ENCODE results near the gene CHTOP.
A peak's percentile ranks its signal among the peaks of the same experiment; 100 is the strongest.
"Not testable (repeated sequence)": the region's sequence is repeated elsewhere in the genome, so short reads cannot be mapped to it uniquely, and the experiment has no call there.

The CHTOP gene

GRCh38 chr1:153633754-153634665, at the start of gene CHTOP:
Gene CHTOP, plus strand, starts transcription at chr1:153634066. Its CDS starts 2,523 bp downstream, at chr1:153636589.
- DNase-seq (ENCODE audit: low read depth), result peak; percentile 94

DNA sequence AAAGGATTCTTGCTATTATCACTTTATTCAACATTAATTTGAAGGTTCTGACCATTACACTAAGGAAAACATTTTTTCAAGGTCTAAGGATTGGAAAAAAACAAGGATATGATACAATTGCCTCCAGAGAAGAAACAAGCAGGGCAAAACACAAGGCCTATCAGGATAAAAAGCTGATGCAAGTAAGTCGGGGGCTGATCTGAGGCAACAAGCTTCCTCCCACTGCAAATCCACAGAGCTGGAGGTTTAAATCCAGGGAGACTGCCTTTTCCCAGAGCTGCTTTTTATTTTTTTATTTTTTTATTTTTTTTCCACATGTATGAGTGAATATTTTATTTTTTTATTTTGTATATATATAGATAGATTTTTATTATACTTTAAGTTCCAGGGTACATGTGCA, 48.9 kb upstream of the CHTOP start:
- DNase-seq (ENCODE audit: low read depth), result no peak

DNA sequence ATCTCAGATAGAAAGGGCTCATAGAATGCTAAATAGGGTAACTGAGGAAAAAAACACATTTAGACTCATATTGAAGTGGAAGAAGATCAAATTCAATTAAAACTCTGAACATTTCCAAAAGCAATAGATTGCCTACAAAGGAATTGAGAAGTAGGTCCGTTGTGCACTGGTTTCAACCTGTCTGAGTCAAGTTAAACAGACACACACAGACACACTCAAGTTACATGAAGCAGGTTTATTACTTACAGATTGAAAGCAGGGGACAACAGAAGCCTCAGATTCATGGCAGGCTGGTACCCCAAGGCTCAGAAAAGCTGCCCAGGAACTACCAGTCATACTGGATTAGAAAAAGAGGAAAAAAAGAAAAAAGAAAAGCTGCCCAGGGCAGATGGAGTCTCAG, 47.5 kb upstream of the CHTOP start:
- DNase-seq (ENCODE audit: low read depth), result no peak

- no peak for DNase-seq (ENCODE audit: low read depth)
Observed at GRCh38 chr1:153587314-153587713, 46.6 kb upstream of the CHTOP start.

GRCh38 chr1:153588033-153588432, 45.8 kb upstream of the CHTOP start:
- DNase-seq (ENCODE audit: low read depth), result not testable (repeated sequence)

DNA sequence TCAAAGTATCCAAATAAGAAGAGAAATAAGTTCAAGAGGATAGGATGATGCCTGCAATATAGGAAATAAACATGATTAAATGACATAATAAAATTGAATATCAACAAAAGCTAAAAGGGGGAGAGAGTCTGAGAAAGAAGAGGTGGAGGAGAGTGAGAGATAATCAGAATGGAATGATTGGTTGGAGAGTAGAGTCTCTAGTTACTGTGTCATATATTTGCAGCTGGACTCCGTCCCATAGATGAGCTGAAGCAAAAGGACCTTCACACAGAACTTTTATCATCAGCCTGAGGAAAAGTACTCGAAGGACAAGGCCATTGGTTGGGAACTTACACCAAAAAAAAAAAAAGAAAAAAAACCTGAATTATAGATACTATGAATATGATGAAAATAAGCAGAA, 45.4 kb upstream of the CHTOP start:
- no peak for DNase-seq (ENCODE audit: low read depth)

DNA sequence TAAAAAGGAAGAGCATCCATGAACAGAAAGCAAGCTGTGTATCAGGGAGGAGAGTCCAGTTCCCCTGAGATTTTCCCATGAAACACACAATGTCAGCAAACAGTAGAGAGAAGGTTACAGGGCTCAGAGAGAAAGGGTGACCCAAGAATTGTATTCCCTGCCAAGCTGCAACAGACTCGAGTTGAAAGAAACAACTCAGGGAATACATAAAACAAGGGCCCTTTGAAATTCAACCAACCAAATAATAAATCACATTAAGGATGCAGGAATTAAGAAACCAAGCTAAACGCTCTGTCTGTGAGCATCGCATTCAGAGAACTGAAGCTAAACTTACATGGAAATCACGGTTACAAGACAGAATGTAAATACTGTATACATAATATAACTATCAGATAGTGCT, 41.1 kb upstream of the CHTOP start:
- DNase-seq (ENCODE audit: low read depth), result no peak

GRCh38 chr1:153597206-153597605, 36.7 kb upstream of the CHTOP start:
- DNase-seq (ENCODE audit: low read depth), result no peak

GRCh38 chr1:153598309-153599172, 35.3 kb upstream of the CHTOP start:
- no peak for DNase-seq (ENCODE audit: low read depth)

GRCh38 chr1:153599847-153600246, 34.0 kb upstream of the CHTOP start:
- DNase-seq (ENCODE audit: low read depth), result no peak

DNA sequence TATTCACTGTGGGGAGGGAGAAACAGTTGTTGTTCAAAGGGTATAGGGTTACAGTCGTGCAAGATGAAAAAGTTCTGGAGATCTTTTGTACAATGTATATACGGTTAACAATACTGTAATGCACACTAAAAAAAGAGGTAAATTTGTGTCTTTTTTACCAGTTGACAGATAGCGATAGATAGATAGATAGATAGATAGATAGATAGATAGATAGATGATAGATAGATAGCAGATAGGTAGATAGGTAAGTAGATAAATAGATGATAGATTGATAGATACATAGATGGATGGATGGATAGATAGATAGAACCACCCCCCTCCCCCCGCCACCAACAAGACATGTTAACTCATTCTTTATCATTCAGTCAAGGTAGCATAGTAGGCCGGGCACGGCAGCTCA, 31.1 kb upstream of the CHTOP start:
- DNase-seq (ENCODE audit: low read depth), result no peak

GRCh38 chr1:153606194-153606593, 27.7 kb upstream of the CHTOP start:
- DNase-seq (ENCODE audit: low read depth), result no peak

- DNase-seq (ENCODE audit: low read depth), result no peak
Observed at GRCh38 chr1:153607381-153607780, 26.5 kb upstream of the CHTOP start.

- DNase-seq (ENCODE audit: low read depth), result no peak
Observed at GRCh38 chr1:153608089-153608682, 25.7 kb upstream of the CHTOP start.

GRCh38 chr1:153608742-153609584, 24.9 kb upstream of the CHTOP start:
- no peak for DNase-seq (ENCODE audit: low read depth)

GRCh38 chr1:153609585-153609907, 24.3 kb upstream of the CHTOP start:
- no peak for DNase-seq (ENCODE audit: low read depth)

- DNase-seq (ENCODE audit: low read depth), result no peak
Observed at GRCh38 chr1:153610334-153610733, 23.5 kb upstream of the CHTOP start.

GRCh38 chr1:153610811-153611301, 23.0 kb upstream of the CHTOP start:
- DNase-seq (ENCODE audit: low read depth), result no peak

- no peak for DNase-seq (ENCODE audit: low read depth)
Observed at GRCh38 chr1:153611356-153611755, 22.5 kb upstream of the CHTOP start.

- DNase-seq (ENCODE audit: low read depth), result no peak
Observed at GRCh38 chr1:153612111-153612754, 21.6 kb upstream of the CHTOP start.

DNA sequence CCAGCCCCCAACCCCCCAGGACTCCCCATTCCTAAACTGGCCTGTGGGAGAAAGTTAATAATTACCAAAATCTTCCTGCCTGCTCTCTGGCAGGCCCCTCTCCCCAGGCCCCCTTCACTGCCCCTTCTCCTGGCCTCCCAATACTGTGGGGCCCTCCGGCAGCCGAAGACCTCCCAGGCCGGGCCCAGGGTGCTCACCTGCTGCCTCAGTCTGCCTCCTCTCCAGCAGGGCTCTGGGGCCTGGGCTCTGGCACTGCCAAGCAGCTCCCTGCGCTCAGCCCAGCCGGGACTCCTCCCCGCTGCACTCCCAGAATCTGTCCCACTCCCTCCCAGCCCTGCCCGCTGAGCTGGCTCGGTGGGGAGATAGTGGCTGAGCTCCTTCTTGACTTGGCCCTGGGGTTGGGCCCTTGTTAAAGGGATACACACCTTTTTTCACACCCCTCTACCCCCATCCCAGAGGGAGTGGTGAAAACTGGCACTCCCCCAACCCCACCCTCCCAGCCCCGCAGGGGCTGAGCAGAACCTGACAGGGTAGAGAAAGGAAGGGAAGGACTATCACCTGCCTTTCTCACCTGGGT, 21.0 kb upstream of the CHTOP start, which contains the start of gene S100A16:
Gene S100A16 (minus strand): TSS at position 383 of the 577 bp plus-strand sequence. CDS start 4,986 bp downstream, outside the sequence.
- no peak for DNase-seq (ENCODE audit: low read depth)

Data from stimulated activated CD8-positive, alpha-beta memory T cell treated with anti-CD3 and anti-CD28 coated beads, Interleukin-12 subunit alpha, Interleukin-12 subunit beta, amount 100 ng/mL, for 4 hours (primary cell).